ENCODE results near the gene SGO2.

GRCh38 chr2:200593905-200594304 lies 67.9 kb downstream of the SGO2 start:
- TF ChIP-seq POLR2A (IDR thresholded peaks at IDR 0.05; ENCODE audit: low read length), result no peak
- no peak for TF ChIP-seq GATA1 (IDR thresholded peaks at IDR 0.05; ENCODE audit: low read depth, low read length)

Data from erythroblast (primary cell).